ENCODE data around the gene BRINP3.

DNA sequence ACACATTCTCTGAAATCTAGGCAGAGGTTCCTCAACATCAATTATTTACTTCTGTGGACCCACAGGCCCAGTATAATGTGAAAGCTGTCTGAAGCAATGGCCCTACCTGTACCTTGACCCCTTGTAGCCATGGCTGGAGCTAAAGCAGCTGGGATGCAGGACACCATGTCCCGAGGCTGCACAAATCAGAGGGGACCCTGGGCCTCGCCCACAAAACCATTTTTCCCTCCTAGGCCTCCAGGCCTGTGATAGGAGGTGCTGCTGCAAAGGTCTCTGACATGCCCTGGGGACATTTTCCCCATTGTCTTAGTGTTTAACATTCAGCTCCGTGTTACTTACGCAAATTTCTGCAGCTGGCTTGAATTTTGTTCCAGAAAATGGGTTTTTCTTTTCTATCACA is 110.5 kb downstream of the BRINP3 start:
- TF ChIP-seq POLR2A (IDR thresholded peaks at IDR 0.05): no peak
- no peak for TF ChIP-seq CTCF (IDR thresholded peaks at IDR 0.05 in 4 of 5, conservative IDR thresholded peaks at IDR 0.05 in 1 of 5)

All from gastrocnemius medialis (tissue), 4 donors.